GM12875 (cell line): ENCODE results near the gene TBX4.

Experiments used
- H3K4me3 ChIP-seq: one replicate; pipeline ENCODE4 v1.5.1; 2011; ENCODE audit warnings: low read depth, low read length, control low read depth
- TF ChIP-seq, protein P1 (sequence below): IDR thresholded peaks from 2 replicates; pipeline ENCODE4 v1.5.1; 2011; ENCODE audit warnings: low read depth, mild to moderate bottlenecking, control low read depth, inconsistent platforms, low read length, moderate library complexity, borderline replicate concordance; ENCODE audit not compliant: insufficient read depth

TBX4 gene

DNA sequence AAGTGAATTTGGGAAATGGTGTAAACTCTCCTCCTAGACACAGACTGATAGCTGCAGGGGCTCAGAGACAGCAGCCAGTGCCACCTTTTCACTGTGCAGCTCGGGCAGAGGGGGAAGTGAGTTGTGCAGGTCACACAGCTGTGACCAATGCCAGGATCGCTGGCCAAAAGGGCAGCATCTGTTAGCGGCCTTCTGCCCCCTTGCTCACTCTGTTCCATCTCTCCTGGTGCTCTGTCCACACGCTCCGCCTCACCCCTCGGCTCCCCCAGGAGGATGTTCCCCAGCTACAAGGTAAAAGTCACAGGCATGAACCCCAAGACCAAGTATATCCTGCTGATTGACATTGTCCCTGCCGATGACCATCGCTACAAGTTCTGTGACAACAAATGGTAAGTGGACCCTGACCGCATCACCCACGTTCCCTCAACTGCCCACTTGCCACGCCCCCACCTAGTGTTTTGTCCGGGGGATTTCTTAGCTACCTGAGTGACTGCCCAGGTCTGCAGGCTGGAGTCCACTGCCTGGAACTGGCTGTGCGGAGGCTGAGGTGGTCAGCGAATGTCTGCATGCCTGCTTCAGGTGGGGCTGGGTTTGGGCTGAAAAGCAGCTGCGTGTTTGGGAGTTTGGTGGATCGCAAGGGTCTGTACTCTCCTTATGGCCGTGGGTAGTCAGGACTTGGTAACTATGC lies 13.5 kb downstream of the TBX4 start:
- TF ChIP-seq, protein P1, sequence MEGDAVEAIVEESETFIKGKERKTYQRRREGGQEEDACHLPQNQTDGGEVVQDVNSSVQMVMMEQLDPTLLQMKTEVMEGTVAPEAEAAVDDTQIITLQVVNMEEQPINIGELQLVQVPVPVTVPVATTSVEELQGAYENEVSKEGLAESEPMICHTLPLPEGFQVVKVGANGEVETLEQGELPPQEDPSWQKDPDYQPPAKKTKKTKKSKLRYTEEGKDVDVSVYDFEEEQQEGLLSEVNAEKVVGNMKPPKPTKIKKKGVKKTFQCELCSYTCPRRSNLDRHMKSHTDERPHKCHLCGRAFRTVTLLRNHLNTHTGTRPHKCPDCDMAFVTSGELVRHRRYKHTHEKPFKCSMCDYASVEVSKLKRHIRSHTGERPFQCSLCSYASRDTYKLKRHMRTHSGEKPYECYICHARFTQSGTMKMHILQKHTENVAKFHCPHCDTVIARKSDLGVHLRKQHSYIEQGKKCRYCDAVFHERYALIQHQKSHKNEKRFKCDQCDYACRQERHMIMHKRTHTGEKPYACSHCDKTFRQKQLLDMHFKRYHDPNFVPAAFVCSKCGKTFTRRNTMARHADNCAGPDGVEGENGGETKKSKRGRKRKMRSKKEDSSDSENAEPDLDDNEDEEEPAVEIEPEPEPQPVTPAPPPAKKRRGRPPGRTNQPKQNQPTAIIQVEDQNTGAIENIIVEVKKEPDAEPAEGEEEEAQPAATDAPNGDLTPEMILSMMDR, result no peak
- H3K4me3 ChIP-seq, result no peak overlapping the region

DNA sequence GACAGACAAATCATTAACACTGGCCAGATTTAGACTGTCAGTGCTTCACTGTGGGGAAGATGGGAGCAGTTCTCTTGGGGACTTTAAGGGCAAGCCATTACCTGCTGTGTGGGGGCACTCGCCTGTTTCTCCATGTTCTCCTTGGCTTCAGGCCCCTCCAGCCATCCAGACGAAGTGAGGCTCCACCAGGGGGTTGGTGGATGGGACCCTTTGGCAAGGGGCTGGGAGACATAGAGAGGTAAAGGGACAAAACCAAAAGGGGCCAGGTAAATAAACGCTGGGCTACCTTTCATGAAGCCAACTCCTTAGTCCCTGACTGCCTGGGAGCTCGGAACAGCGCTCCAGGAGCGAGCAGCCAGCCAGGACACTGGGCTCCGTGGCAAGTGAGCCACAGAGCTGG lies 14.0 kb downstream of the TBX4 start:
- no peak overlapping the region for H3K4me3 ChIP-seq
- TF ChIP-seq, protein P1, result no peak

GRCh38 chr17:61467416-61468262 lies 15.4 kb downstream of the TBX4 start:
- no peak overlapping the region for H3K4me3 ChIP-seq
- TF ChIP-seq, protein P1, result no peak

GRCh38 chr17:61468263-61468907 lies 16.2 kb downstream of the TBX4 start:
- TF ChIP-seq, protein P1, result no peak
- H3K4me3 ChIP-seq, result no peak overlapping the region

GRCh38 chr17:61469474-61469873 lies 17.3 kb downstream of the TBX4 start:
- TF ChIP-seq, protein P1, result no peak

GRCh38 chr17:61469949-61470348 lies 17.7 kb downstream of the TBX4 start:
- TF ChIP-seq, protein P1, result no peak

More at GRCh38 chr17:61469474-61469873, 17.3 kb downstream of the TBX4 start:
- H3K4me3 ChIP-seq, result no peak overlapping the region

More at GRCh38 chr17:61469949-61470348, 17.7 kb downstream of the TBX4 start:
- H3K4me3 ChIP-seq, result no peak overlapping the region
